ENCODE results near the gene MTHFR. TPM values are rescaled to one million over a fixed set of nuclear protein-coding genes. Genes with fewer than 3 reads are reported as not detected.

MTHFR gene
- 6.3 TPM for polyA plus RNA-seq (2013, experiment 1 of 2; ENCODE audit: insufficient read length)
- 6.8 TPM for polyA plus RNA-seq (2013, experiment 2 of 2; ENCODE audit: insufficient read length)

DNA sequence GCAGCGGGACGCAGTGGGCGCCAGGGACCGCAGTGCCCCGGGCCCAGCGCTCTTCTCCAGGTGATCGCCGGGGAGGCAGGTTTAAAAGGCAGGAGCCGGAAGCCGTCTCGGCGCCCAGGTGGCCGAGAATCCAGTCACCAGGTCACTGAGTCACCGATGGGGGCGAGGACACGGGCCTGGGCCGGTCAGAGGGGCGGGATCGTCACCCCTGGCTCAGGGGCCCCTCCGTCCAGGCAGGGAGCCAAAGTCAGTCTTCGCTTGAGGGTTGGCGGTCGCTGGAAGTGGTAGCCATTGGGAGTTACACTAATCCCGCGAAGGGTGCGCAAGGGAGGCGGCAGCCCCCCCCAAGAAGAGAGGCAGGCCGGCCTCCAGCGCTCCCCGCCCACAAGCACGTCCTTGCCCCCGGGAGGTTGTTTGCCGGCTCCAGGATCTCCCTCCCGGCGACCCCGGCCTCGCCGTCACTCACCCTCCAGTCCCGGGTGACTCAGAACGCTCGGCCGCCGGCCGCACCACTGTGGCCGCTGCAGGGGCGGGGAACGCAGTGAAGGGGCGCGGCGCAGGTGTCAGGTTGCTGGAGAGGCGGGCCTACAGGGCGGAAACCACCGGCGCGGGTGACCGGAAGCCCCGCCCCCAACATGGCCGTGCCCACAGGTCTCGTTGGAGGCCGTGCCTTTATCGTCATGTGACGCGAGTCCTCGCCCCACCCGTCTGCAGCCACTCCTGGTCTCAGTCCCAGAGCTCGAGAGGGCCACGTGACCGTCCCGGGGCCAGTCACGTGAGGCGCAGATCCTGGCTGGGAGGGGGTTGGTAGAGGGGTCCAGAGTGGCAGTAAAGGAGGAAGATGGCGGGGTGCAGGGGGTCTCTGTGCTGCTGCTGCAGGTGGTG is at the start of gene MTHFR, which contains the start of gene CLCN6:
Gene MTHFR (minus strand): TSS at position 543 of the 885 bp plus-strand sequence. CDS start 2,848 bp downstream, outside the sequence.
Gene CLCN6 (plus strand): TSS at position 770 of the 885 bp plus-strand sequence. CDS start 72 bp downstream, at position 842.
- DNase-seq, result peak; percentile 99

DNA sequence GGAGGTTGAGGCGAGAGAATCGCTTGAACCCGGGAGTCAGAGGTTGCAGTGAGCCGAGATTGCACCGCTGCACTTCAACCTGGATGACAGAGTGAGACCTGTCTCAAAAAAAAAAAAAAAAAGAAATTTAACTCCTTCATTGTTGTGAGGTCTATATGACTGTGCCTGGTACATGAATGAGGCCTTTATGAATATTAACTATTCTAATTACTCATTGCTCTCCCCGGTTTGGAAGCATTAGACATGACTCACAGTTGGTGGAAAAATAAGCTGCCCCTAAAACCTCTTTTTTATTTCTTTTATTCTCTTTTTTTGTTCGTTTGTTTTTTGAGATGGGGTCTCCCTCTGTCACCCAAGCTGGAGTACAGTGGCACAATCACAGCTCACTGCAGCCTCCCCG is 49.7 kb upstream of the MTHFR start:
- no peak for DNase-seq

DNA sequence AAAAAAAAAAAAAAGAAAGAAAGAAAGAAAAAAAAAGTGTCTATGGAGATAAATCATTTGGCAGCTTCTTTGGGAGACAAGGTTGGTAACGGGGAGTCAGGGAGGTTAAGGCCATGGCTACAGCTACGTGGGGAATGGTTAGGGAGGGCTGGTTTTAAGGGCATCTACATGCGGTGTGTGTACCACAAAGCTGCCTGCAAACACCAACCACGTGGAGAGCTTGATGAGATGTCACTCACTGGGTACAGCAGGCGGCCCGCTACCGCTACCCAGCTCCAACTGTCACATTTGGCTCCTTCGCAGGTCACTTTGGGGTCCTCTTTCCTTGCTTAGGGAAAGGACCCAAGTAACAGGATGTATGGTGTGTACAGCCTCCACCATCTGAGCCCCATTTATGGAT is 48.8 kb upstream of the MTHFR start:
- DNase-seq, result no peak

DNA sequence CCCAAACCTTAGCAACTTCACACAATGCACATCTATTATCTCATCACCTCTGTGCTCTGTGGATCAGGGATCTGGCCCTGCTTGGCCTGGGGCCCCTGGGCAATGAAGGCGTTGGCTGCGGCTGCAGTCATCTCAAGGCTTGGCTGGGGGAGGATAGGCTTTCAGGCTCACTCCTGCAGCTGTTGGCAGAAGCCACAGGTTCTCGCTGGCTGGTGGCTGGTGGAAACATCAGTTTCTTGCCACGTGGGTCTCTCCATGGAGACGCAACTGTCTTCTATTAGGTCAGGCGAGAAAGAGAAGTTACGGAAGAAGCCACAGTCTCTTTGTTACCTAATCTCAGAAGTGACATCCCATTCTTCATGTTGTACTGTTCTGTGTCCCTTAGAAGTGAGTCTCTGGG is 45.4 kb upstream of the MTHFR start:
- no peak for DNase-seq

DNA sequence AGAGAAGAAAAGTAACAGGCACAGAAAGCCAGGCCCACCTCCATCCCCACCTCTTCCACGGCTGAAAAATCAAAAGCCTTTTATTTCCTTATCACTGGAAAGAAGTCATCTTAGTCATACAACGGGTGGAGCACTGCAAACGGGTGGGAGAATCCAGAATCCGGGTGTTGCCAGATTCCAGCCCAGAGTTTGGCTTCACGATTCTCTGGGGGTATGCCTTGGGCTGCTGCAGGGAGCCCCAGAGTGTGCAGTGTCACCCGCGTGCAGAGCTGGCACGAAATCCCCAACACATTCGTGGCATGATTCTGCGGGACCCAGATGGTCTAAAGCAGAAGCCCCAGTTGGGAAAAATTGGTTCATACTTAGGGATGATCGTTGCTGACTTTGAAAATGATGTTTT is 44.4 kb upstream of the MTHFR start:
- DNase-seq, result no peak

DNA sequence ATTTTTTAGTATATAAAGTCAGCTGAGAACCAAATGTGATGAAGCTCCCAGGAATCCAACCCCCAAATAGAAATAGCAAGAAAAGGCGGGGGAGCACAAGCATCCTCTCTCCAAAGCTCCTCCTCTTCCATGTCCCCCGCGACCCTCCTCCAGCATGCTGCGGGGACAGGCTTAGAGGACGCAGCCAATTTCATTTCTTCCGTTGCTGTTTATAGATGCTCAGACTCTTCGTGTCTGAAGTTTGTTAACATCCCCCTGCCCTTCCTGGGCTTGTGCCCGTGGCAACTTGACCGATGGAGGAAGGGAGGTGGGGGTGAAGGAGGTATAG is 42.6 kb upstream of the MTHFR start:
- no peak for DNase-seq

DNA sequence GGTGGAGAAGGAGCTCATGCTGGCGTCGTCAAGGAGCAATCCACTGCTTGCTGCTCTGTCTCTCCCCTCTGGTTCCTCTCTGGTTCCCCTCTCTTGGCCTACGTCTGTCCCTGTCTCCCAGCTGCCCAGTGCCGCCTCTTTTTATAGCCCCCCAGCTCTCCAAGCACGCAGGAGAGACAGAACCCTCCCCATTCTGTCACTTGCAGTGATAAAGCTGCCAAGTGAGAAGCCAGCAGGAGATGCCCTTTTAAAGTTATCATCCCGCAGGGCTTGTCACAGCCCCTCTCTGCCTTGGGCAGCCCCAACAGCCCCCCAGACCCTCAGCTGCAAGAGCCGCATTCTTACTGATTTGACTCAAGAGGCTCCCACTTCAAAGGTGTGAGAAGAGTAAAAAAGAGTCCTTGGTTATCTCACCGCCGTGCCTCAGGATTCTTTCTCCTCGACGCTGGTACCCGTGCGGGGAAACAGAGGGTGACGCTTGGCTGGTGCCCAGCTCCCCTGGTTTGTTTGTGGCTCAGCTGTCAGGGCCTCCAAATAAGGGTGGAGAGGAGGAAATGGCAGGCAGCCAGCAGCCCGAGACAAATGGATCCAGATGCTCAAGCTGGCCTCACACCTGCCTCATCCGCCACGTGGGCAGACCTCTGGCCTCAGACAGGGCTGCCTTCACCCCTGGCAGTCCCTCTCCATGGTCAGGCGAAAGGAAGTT is 42.1 kb upstream of the MTHFR start, which contains the start of gene NPPA:
Gene NPPA (minus strand): TSS at position 117 of the 706 bp plus-strand sequence. CDS start 99 bp downstream, at position 18.
- peak; percentile 22 for DNase-seq

DNA sequence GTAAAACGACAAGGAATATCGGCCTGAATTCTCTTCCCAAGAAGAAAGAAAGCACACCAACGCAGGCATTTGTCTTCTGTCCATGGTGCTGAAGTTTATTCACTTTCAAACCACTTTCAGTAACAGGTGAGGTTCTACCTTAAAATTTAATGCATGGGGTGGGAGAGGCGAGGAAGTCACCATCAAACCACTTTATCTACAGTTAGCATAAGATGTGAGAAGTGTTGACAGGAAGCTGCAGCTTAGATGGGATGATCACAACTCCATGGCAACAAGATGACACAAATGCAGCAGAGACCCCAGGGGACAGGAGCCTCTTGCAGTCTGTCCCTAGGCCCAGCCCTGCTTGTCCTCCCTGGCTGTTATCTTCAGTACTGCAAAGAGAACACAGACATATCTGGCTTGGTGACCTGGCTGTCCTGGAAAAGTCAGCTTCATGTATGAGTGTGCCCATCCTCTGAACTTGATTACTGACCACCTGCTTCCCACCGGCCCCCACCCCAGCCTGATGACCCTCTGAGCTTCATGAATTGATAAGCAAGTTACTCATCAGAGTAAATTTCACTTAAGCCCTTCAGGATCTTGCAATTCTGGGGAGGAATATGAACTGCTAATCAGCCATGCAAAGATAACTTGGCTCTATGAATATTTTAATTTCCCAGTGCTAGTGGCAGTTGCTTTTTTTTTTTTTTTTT is 40.0 kb upstream of the MTHFR start:
- DNase-seq, result peak; percentile 21

DNA sequence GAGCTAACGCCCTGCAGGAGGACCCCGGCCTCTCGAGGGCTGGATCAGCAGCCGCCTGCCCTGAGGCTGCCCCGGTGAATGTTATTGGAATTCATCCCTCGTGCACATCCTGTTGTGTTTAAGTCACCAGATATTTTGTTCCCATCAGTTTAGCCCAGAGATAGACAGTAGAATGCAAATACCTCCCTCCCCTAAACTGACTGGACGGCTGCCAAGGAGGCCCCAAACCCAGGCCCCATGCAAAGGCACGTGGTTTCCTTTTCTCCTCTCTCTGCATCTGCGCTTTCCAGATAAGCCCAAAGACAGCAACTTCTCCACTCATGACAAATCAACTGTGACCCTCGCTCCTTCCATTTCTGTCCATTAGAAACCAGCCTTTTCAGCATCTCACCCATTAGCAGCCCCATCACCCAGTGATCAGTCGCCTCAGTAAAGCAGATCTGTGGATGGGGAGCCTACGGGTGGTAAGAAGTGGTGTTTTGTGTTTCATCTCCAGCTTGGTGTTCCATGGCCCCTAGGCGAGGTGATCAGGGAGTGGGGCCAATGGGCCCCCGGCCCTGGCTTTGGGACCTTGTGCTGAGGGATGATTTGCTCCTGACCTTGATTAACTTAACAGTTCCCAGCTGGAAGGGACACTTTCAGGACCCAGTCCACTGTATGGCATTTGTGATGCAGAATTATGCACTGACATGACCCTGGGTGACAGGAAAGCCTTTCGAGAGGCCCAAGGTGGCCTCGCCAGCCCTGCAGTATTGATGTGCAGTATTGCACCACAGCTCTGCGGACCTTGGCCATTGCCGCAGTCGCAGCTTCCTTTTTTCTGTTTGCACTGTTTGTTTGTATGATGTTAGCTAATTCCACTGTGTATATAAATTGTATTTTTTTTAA is 36.6 kb upstream of the MTHFR start:
- DNase-seq, result peak; percentile 31

DNA sequence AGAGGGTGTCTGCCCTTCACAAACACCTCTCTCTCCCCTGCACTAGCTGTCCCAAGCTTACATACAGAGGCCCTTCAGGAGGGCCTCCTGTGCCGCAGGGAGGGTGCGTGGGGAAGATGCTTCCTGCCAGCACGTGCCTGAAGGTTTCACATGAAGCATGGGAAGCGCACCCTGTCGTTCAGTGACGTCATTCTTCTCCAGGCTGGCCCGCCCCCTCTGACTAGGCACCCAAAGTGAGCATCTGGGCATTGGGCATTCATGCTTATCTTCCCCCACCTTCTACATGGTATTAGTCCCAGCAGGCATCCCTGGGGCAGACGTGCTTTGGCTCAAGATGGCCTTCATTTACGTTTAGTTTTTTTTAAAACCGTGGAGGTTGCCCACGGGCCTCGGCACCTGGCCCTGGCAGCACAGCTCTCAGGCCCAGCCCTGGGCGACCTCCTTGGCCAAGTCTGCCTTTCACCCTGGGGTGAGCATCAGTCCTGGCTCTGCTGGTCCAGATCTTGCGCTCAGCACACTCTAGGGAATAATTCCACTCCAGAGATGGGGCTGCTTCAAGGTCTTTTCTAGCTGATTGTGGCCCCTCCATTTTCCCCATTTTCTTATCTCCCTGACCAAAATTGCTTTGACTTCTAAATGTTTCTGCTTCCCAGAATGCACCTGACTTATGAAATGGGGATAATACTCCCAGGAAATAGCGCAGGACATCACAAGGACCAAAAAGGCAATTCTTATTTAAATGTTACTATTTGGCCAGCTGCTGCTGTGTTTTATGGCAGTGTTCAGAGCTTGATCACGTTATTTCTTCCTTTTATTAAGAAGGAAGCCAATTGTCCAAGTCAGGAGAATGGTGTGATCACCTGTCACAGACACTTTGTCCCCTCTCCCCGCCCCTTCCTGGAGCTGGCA is 35.7 kb upstream of the MTHFR start:
- no peak for DNase-seq

DNA sequence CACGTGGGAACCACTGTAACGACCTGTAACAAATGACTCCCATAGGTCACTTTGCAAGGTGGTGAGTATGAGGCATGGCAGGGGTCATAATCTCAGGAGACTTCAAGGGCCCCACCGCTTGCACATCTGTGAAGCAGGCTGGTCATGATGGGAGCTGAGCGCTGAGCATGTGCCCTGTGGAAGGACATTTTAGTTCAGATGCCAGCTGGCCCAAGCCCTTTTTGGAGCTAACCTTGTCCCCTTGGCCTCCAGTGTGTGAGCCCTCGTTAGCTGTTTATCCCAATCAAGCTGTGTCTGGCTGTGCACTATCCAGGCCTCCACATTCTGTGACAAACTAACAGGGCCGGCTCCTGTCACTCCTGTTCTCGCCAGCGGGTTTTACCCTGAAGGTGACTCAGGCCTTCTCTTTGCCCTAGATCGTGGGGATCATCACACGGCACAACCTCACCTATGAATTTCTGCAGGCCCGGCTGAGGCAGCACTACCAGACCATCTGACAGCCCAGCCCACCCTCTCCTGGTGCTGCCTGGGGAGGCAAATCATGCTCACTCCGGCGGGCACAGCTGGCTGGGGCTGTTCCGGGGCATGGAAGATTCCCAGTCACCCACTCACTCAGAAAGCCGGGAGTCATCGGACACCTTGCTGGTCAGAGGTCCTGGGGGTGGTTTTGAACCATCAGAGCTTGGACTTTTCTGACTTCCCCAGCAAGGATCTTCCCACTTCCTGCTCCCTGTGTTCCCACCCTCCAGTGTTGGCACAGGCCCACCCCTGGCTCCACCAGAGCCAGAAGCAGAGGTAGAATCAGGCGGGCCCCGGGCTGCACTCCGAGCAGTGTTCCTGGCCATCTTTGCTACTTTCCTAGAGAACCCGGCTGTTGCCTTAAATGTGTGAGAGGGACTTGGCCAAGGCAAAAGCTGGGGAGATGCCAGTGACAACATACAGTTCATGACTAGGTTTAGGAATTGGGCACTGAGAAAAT is 34.3 kb upstream of the MTHFR start:
- no peak for DNase-seq

DNA sequence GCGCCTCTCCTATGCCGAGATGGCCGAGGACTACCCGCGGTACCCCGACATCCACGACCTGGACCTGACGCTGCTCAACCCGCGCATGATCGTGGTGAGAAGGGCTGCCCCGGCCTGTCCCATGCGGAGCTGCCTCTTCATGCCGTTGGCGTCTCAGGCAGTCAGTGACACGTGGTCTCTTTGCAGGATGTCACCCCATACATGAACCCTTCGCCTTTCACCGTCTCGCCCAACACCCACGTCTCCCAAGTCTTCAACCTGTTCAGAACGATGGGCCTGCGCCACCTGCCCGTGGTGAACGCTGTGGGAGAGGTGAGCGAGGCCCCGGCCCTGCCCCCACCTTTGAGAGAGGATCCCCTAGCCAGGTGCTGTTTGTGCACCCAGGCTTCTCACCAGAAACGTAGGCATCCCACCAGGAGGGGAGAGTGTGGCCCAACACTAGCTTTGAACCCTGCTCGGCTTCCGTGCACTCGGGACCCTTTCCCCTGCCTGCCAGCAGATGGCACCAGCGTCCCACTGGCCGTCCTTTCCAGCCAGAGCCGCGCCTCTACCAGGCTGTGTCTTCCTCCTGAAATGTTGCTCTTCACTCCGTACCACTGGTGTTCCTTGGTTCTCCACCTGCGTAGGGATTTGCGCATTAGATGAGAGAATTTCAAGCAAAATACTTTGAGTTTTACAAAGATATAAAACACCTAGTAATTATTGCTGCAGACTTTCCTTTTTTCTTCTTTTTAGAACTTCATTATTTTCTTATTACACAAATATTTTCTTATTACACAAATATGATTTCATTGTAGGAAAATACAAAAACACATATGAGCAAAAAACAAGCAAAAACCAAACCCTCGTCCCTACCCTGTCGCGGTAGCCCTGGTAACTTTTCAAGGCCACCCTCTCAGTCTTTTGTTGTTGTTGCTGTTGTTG is 32.8 kb upstream of the MTHFR start:
- peak; percentile 51 for DNase-seq

DNA sequence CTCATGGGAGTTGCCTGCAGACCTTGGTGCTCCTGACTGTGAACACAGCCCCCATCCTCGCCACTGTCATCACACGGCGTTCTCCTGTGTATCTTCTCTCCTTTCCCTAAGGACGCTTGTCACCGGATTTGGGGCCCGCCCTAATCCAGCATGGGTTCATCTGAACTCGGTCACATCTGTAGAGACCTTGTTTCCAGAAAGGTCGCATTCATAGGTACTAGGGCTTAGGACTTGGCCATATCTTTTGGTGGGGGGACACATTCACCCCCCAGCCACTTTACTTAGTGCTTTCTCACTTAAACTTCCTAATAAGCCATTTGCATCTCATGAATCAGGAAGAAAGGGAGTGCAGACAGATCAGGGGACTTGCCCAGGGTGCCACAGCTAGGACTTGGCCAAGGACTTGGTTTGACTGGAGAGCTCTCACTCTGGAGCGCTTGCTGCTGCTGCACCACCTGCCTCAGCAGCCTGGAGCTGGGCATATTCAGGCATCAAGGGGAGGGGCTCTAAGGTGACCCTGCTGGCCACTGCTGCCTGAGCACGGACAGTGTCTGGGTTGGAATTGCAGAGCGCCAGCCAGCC is 32.1 kb upstream of the MTHFR start:
- DNase-seq, result no peak

DNA sequence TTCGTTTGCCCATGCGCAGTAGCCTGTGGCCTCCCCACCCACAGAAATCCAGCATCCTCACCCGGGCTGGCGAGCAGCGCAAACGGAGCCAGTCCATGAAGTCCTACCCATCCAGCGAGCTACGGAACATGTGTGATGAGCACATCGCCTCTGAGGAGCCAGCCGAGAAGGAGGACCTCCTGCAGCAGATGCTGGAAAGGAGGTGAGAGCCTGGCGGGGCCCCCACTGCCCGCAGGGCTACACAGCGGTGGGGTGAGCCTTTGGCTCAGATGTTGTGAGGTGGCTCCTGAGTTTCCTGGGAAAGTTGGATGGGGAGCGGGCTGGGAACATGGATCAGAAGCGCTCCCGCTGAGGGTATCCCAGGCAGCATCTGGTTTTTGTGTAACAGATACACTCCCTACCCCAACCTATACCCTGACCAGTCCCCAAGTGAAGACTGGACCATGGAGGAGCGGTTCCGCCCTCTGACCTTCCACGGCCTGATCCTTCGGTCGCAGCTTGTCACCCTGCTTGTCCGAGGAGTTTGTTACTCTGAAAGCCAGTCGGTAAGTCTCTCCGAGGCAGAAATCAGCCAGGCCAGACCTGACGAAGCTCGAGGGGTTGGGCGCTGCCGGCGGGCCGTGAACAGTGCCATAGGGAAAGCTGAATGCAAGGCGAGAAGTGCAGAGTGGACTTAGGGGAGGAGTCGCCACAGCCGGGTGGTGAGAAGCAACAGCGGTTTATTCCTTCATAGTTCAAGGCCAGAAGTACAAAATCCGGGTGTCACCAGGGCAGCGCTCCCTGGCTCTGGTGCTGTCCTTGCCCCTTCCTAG is 31.4 kb upstream of the MTHFR start:
- DNase-seq, result no peak

DNA sequence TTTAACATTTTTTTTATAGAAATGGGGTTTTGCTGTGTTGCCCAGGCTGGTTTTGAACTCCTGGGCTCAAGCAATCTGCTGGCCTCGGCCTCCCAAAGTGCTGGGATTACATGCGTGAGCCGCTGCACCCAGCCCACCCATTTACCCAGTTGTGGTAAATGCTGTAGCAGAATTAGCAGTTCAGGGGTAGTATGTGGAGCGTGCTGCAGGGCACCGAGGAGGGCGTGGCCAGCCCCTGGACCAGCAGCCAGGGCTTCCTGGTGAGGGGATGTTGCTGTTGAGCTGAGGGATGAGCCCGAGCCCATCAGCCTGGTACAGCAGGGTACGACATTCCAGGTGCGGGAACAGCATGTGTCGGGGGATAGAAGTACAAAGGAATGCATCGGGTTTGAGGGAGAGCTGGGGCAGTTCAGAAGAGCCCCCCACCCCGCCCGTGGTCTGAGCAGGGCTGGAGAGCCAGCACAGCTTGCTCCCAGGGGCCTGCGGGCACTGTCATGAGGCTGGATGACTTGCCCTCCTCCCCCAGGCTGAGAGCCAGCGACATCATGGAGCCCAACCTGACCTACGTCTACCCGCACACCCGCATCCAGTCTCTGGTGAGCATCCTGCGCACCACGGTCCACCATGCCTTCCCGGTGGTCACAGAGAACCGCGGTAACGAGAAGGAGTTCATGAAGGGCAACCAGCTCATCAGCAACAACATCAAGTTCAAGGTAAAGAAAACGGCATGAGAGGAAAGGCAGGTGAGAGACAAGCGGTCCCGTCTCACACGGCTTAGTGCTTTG is 29.9 kb upstream of the MTHFR start:
- no peak for DNase-seq

DNA sequence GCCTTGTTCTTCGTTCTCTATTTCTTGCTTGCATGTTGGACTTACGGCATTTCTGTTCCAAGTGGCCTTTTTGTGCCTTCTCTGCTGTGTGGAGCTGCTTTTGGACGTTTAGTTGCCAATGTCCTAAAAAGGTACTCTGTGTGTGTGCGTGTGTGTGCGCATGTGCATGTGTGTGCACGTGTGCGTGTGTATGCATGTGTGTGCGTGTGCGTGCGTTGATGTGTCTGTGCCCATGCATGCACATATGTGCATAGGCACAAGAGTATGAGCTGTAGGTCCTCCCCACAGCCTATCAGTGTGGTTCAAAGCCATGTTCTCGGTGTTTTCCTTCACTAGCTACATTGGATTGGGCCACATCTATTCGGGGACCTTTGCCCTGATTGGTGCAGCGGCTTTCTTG is 28.1 kb upstream of the MTHFR start:
- DNase-seq, result no peak
